T-helper 1 cell treated with Interleukin-12 subunit alpha and Interleukin-12 subunit beta and Interleukin-4 antibody, amounts not matched to agents 30 ng/mL and 1 ng/mL, for 36 hours (primary cell): ENCODE data around the gene OR13A1. TPM values are rescaled to one million over a fixed set of nuclear protein-coding genes. Genes with fewer than 3 reads are reported as not detected.
"Not testable (repeated sequence)": the region's sequence is repeated elsewhere in the genome, so short reads cannot be mapped to it uniquely, and the experiment has no call there.

Experiments
- intact Hi-C: fragments of 100-400 bp; cut with micrococcal nuclease; formaldehyde crosslinking; loops from one replicate; pipeline ENCODE4 v1.15.1; 2024
- total RNA-seq: library from RNA; stranded (reverse); gene quantifications from 2 replicates; pipeline ENCODE4 v1.2.3, GENCODE V29; 2022

OR13A1 gene, protein sequence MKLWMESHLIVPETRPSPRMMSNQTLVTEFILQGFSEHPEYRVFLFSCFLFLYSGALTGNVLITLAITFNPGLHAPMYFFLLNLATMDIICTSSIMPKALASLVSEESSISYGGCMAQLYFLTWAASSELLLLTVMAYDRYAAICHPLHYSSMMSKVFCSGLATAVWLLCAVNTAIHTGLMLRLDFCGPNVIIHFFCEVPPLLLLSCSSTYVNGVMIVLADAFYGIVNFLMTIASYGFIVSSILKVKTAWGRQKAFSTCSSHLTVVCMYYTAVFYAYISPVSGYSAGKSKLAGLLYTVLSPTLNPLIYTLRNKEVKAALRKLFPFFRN
- total RNA-seq, result not detected in 2 replicates

DNA sequence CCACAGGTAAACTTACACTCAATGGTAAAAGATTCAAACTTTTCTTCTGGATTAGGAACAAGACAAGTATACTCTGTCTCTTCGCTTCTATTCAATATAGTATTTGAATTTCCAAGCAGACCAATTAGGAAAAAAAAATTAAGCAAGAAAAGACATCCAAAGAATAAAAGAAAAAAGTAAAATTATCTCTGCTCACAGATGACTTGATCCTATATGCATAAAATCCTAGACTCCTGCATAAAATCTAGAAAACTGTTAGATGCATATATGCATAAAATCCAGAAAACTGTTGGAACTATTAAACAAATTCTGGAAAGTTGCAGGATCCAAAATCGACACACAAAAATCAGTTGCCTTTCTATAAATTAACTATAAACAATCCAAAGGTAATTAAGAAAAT lies at the start of gene OR13A1:
Gene OR13A1, minus strand, starts transcription at position 101 of the 400 bp plus-strand sequence. CDS start 11,186 bp downstream, outside the sequence.
- intact Hi-C loops, result no loop called here

- intact Hi-C loops, result not testable (repeated sequence)
Observed at GRCh38 chr10:45361983-45362799, 46.8 kb upstream of the OR13A1 start.

- intact Hi-C loops, result not testable (repeated sequence)
Observed at GRCh38 chr10:45358961-45359360, 43.6 kb upstream of the OR13A1 start.

DNA sequence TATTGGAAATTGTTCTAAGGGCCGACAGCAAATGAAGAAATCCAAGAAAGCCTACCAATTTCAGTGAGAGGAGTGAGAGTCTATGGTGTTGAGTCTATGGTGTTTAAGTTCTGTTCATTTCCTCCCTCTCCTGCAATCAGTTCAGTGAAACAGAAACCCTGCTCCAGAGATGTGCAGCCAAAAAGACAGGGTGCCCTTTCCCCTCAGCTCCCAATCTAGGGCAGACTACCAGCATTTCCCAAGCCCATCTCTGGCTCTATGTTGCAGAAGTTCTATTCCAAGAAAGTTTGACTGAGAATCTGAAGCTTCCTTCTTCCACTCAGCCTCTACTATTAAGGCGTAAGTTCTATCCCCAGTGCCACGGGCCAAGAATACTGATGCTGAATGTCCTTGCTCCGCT lies 40.1 kb upstream of the OR13A1 start:
- intact Hi-C loops, result no loop called here

DNA sequence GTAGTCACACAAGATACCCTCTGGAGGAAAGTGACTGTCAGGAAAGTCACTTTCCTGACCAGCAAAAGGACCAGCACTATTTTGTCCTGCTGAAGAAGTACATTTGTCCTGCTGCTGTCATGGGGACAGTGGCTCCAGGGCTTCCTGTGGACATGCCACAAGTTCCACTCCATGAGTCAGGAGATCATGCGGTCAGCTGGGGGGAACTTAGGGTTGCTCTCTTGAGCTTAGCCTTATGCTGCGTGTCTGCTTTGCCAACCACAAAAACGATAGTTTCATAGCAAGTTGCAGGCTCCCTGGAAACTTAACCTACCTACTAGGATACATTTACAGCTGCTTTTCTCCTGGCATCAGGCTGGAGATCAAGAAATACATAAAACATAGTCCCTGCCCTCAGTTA lies 38.9 kb upstream of the OR13A1 start:
- intact Hi-C loops, result loop anchor here (5.0 kb wide), 2 partner anchors 68 to 102 kb away; no protein-coding TSS in a partner anchor

DNA sequence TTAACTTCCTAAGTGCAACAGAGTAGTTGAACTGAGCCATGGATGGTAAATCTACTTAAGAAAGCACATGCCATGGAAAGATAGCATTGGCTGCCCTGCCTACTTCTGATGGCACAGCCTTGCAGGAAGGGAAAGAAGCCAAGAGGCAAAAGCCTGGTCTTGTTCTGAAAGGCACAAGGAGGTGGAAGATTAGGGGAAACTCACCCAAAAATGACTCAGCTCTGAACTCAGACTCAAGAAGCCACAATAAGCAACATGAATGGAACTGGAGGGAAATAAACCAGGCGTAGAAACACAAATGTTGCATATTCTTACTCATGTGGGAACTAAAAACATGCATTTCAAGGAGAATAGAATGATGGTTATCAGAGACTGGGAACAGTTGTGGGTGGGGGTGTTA lies 37.8 kb upstream of the OR13A1 start:
- intact Hi-C loops, result loop anchor here (5.0 kb wide), 2 partner anchors 69 to 101 kb away; no protein-coding TSS in a partner anchor

GRCh38 chr10:45348196-45348765 lies 32.9 kb upstream of the OR13A1 start:
- intact Hi-C loops, result not testable (repeated sequence)

- intact Hi-C loops, result not testable (repeated sequence)
Observed at GRCh38 chr10:45347464-45347863, 32.1 kb upstream of the OR13A1 start.

GRCh38 chr10:45346652-45347335 lies 31.4 kb upstream of the OR13A1 start:
- intact Hi-C loops, result not testable (repeated sequence)

DNA sequence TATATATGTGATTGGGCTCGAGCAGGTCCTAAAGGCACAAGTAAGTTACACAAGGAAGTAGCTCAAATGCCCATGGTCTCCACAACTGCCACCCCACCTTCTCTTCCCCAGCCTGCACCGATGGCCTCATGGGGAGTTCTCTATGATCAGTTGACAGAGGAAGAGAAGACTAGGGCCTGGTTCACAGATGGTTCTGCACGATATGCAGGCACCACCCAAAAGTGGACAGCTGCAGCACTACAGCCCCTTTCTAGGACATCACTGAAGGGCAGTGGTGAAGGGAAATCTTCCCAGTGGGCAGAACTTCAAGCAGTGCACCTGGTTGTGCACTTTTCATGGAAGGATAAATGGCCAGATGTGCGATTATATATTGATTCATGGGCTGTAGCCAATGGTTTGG lies 25.0 kb upstream of the OR13A1 start:
- intact Hi-C loops, result not testable (repeated sequence)

GRCh38 chr10:45339894-45340293 lies 24.5 kb upstream of the OR13A1 start:
- intact Hi-C loops, result no loop called here

DNA sequence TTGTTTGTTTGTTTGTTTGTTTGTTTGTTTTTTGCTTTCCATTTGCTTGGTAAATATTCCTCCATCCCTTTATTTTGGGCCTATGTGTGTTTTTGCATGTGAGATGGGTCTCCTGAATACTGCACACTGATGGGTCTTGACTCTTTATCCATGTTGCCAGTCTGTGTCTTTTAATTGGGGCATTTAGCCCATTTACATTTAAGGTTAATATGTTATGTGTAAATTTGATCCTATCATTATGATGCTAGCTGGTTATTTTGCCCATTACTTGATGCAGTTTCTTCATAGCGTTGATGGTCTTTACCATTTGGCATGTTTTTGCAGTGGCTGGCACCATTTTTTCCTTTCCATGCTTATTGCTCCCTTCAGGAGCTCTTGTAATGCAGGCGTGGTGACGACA lies 16.4 kb upstream of the OR13A1 start:
- intact Hi-C loops, result not testable (repeated sequence)

DNA sequence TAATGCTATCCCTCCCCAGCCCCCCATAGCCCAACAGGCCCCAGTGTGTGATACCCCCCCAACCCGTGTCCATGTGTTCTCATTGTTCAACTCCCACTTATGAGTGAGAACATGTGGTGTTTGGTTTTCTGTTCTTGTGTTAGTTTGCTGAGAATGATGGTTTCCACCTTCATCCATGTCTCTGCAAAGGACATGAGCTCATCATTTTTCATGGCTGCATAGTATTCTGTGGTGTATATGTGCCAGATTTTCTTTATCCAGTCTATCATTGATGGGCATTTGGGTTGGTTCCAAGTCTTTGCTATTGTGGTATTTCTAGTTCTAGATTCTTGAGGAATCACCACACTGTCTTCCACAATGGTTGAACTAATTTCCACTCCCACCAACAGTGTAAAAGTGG lies 11.5 kb upstream of the OR13A1 start:
- intact Hi-C loops, result not testable (repeated sequence)

- intact Hi-C loops, result no loop called here
Observed at GRCh38 chr10:45325116-45325515, 9.7 kb upstream of the OR13A1 start.

DNA sequence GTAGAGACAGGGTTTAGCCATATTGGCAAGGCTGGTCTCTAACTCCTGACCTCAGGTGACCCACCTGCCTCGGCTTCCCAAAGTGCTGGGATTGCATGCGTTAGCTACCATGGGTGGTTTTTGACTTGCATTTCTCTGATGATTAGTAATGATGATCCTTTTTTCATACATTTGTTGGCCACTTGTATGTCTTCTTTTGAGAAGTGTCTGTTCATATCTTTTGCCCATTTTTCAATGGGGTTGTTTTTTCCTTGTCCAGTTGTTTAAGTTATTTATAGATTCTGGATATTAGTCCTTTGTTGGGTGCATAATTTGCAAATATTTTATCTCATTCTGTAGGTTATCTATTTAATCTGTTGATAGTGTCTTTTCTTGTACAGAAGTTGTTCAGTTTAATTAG lies 4.3 kb upstream of the OR13A1 start:
- intact Hi-C loops, result no loop called here

- intact Hi-C loops, result no loop called here
Observed at GRCh38 chr10:45313264-45313873, 2.0 kb downstream of the OR13A1 start.

GRCh38 chr10:45308707-45309106 lies 6.7 kb downstream of the OR13A1 start:
- intact Hi-C loops, result no loop called here

GRCh38 chr10:45302573-45302972 lies 12.8 kb downstream of the OR13A1 start:
- intact Hi-C loops, result no loop called here

DNA sequence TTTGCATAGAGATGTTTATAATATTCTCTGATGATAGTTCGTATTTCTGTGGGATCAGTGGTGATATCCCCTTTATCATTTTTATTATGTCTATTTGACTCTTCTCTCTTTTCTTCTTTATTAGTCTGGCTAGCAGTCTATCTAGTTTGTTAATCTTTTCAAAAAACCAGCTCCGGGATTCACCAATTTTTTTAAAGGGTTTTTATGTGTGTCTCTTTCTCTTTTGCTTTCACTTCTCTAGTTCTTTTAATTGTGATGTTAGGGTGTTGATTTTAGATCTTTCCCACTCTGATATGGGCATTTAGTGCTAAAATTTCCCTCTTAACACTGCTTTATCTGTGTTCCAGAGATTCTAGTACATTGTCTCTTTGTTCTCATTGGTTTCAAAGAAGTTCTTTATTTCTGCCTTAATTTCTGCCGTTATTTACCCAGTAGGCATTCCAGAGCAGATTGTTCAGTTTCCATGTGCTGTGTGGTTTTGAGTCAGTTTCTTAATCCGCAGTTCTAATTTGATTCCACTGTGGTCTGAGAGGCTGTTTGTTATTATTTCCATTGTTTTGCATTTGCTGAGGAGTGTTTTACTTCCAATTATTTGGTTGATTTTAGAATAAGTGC lies 17.0 kb downstream of the OR13A1 start:
- intact Hi-C loops, result not testable (repeated sequence)

DNA sequence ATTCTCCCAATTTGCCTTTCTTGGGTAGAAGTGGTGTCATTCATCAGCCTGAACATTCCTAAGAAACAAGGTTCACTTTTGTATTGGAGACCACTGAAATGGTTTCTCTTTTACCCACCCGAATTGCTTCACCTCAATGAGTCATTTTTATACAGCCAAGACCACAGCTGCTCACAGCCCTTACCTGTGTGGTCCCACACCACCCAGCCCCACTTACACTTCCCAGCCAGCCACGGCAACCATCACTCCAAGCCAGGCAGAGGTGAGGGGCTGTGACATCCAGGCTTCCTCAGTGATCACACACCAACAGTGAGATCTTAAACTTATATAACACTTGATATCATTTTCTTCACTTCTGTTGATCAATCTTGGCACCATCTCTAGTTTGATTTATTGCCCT lies 20.7 kb downstream of the OR13A1 start:
- intact Hi-C loops, result no loop called here

GRCh38 chr10:45286980-45287379 lies 28.4 kb downstream of the OR13A1 start:
- intact Hi-C loops, result no loop called here
